ENCODE data around the gene CXXC1.

Gene CXXC1

GRCh38 chr18:50320719-50321118 is 33.2 kb upstream of the CXXC1 start:
- H3K4me3 ChIP-seq: no peak overlapping the region
- H3K27ac ChIP-seq: no peak overlapping the region
- intact Hi-C loops (cut with DNase I; ENCODE audit: low total_unique reads): loop anchor here (10.0 kb wide), 1 partner anchor 64 kb away; no protein-coding TSS in a partner anchor
- H3K9me3 ChIP-seq: no peaks in the 10 kb centered on the region
- H3K27me3 ChIP-seq: no peaks in the 10 kb centered on the region
- TF ChIP-seq, protein P1, sequence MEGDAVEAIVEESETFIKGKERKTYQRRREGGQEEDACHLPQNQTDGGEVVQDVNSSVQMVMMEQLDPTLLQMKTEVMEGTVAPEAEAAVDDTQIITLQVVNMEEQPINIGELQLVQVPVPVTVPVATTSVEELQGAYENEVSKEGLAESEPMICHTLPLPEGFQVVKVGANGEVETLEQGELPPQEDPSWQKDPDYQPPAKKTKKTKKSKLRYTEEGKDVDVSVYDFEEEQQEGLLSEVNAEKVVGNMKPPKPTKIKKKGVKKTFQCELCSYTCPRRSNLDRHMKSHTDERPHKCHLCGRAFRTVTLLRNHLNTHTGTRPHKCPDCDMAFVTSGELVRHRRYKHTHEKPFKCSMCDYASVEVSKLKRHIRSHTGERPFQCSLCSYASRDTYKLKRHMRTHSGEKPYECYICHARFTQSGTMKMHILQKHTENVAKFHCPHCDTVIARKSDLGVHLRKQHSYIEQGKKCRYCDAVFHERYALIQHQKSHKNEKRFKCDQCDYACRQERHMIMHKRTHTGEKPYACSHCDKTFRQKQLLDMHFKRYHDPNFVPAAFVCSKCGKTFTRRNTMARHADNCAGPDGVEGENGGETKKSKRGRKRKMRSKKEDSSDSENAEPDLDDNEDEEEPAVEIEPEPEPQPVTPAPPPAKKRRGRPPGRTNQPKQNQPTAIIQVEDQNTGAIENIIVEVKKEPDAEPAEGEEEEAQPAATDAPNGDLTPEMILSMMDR (IDR thresholded peaks at IDR 0.05): no peak
- H3K4me1 ChIP-seq: no peaks in the 10 kb centered on the region
- no peaks in the 10 kb centered on the region for H3K36me3 ChIP-seq
- DNase-seq: no peak

DNA sequence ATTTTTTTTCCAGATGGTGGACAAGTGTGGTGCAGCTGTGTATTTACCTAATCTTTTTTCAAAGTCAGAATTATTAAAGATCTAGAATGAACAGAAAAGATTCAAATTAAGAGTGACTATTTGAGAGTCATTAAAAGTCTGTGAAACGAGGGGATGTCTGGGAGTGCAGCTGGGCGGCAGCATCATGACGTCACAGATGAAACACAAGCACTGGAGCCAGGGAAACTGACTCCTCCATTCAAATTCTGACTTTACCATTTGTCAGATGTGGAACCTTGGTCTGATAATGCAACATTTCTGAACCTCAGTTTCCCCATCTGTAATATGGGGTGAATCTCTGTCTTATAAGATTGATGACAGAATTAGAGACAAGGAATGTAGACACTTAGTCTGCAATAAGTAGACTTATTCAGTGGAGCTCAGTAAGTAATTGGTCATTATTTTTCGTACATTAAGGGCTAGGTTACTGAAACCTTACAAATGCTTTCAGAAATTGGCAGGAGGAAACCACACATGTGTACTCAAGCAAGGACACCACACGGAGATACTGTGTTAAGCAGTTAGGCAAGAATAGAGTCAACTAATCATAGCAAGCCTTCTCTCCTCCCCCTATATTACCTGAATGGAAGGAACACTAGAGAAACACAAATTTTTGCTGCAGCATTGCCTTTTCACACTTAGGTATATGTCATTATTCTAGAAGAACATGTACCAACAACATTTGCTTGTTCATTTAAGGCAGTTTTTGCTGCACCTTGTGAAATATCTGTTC is 27.8 kb upstream of the CXXC1 start:
- H3K4me3 ChIP-seq: no peak overlapping the region
- TF ChIP-seq, protein P1 (IDR thresholded peaks at IDR 0.05): no peak
- no peaks in the 10 kb centered on the region for H3K4me1 ChIP-seq
- H3K36me3 ChIP-seq: no peaks in the 10 kb centered on the region
- peaks cover 0 to 6% of the 10 kb centered on the region in 2 donors for H3K27me3 ChIP-seq
- intact Hi-C loops (cut with DNase I; ENCODE audit: low total_unique reads): no loop called here
- H3K9me3 ChIP-seq: no peaks in the 10 kb centered on the region
- H3K27ac ChIP-seq: no peak overlapping the region
- DNase-seq: no peak

DNA sequence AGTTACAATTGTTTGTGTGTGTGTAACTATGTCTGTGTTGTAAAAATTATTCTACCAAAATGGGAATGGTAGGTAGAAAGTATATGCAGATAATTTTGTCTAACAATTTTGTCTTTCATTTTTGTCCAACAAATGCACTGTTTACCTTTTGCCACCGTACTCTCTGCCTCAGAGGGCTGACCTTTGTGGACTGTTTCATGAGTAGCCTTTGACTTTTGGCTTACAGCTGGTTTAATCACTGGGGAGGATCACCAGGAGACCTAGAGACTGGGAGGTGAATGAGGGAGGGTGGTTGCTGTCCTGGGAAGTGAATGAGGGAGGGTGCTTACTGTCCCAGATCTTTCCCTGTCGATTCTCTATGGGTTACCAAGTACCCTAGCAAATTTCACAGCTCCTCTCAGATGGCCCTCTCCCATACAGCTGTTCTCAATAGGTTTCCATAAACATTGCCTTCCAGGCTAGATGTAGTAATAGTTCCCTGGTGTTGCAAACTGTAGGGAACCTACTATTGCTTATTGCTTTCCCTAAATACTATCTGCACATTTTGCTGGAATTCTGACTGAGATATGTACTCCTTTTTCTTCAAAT is 26.5 kb upstream of the CXXC1 start:
- Histone ChIP-seq H3K27me3 (peaks cover 0 to 6% of the 10 kb centered on the region in 2 donors), H3K9me3 (no peaks in the 10 kb centered on the region), H3K4me3 (no peak overlapping the region), H3K4me1 (no peaks in the 10 kb centered on the region), H3K36me3 (no peaks in the 10 kb centered on the region), H3K27ac (no peak overlapping the region)
- intact Hi-C loops (cut with DNase I; ENCODE audit: low total_unique reads): no loop called here
- TF ChIP-seq, protein P1 (IDR thresholded peaks at IDR 0.05): no peak
- DNase-seq: no peak

- Histone ChIP-seq H3K4me3 (no peak overlapping the region), H3K27me3 (peaks cover 0 to 6% of the 10 kb centered on the region in 2 donors), H3K36me3 (no peaks in the 10 kb centered on the region), H3K9me3 (no peaks in the 10 kb centered on the region), H3K27ac (no peak overlapping the region), H3K4me1 (peaks cover 0 to 3% (median 0%) of the 10 kb centered on the region in 4 donors)
- DNase-seq: no peak
- intact Hi-C loops (cut with DNase I; ENCODE audit: low total_unique reads): no loop called here
- TF ChIP-seq, protein P1 (IDR thresholded peaks at IDR 0.05): no peak
Measured at GRCh38 chr18:50313031-50313607, 25.6 kb upstream of the CXXC1 start.

- no peaks in the 10 kb centered on the region for H3K9me3 ChIP-seq
- DNase-seq: no peak
- no peaks in the 10 kb centered on the region for H3K36me3 ChIP-seq
- no peak overlapping the region for H3K27ac ChIP-seq
- peaks cover 0 to 4% (median 2%) of the 10 kb centered on the region in 4 donors for H3K4me1 ChIP-seq
- H3K27me3 ChIP-seq: peaks cover 0 to 6% of the 10 kb centered on the region in 2 donors
- intact Hi-C loops (cut with DNase I; ENCODE audit: low total_unique reads): no loop called here
- TF ChIP-seq, protein P1 (IDR thresholded peaks at IDR 0.05): no peak
- H3K4me3 ChIP-seq: no peak overlapping the region
Measured at GRCh38 chr18:50312296-50313030, 25.0 kb upstream of the CXXC1 start.

Data from tibial artery (tissue), 4 donors.